K562 (cell line): ENCODE measurements around the gene XAB2. TPM values are rescaled to one million over a fixed set of nuclear protein-coding genes. Genes with fewer than 3 reads are reported as not detected.

Experiments used
- ATAC-seq: fragments of 200-7000 bp; cut with Tn5 transposase; 3 replicates; pipeline ENCODE4 v1.9.1; 2020; ENCODE audit warnings: moderate library complexity
- BruUV-seq: library from RNA; stranded (reverse); fragments of 400-500 nt; replicated peaks from 2 replicates; lab custom pipeline; 2021; lab: Mats Ljungman, UMichigan
- CTCF ChIA-PET: fragments of 300-600 bp; formaldehyde crosslinking; extraction: SDS; loops from one replicate; lab custom pipeline; 2021; ENCODE audit warnings: low intra/inter-chr PET ratio; lab: Yijun Ruan, JAX
- POLR2A ChIA-PET: fragments of 300-600, 350-650 bp; sonication (Branson Sonifier 250); formaldehyde crosslinking; extraction: SDS; loops from one replicate; lab custom pipeline; 2021; ENCODE audit warnings: antibody characterized with exemption, inconsistent platforms; lab: Yijun Ruan, JAX
- DNase-seq, 4 experiments: peaks; one replicate each; pipeline versions ENCODE4 v3.0.0 to v3.0.0-alpha.2; 2011 to 2018; ENCODE audit warnings: low spot score in 3 of 4, mixed read lengths in 3 of 4; ENCODE audit errors: extremely low read depth in 1 of 4
- FAIRE-seq: peaks from 2 replicates; lab custom pipeline; 2011; peaks lifted over from hg19 to GRCh38; lab: Jason Lieb, UNC
- H2AFZ ChIP-seq: 2 replicates; pipeline ENCODE4 v1.6.0; 2011; ENCODE audit warnings: low read depth, low read length, control low read depth, inconsistent platforms
- H3K27ac ChIP-seq: fragments of 200-600 bp; 3 replicates; pipeline ENCODE4 v1.8.0; 2011; ENCODE audit warnings: low read depth, mild to moderate bottlenecking, control low read depth, inconsistent platforms, low read length, moderate library complexity, mixed read lengths; ENCODE audit errors: extremely low read depth
- H3K27me3 ChIP-seq, 2 experiments: fragments of 300-600 bp in 1 of 2; 2 replicates in 1 of 2; 3 replicates in 1 of 2; pipeline versions ENCODE4 v1.6.0 to v1.8.0; 2011; ENCODE audit warnings: inconsistent platforms in 2 of 2, low read length in 2 of 2, mild to moderate bottlenecking in 1 of 2, mixed read lengths in 1 of 2, moderate library complexity in 1 of 2; ENCODE audit not compliant: control insufficient read depth in 2 of 2, insufficient read depth in 2 of 2
- H3K36me3 ChIP-seq: fragments of 300-600 bp; 3 replicates; pipeline ENCODE4 v1.8.0; 2011; ENCODE audit warnings: mild to moderate bottlenecking, low read length, inconsistent platforms; ENCODE audit not compliant: control insufficient read depth, insufficient read depth
- H3K4me1 ChIP-seq, 2 experiments: fragments of 200-600 bp in 1 of 2; replicated peaks in 1 of 2; 2 replicates in 1 of 2; 3 replicates in 1 of 2; pipeline versions ENCODE4 v1.5.1 to v1.8.0; 2011; ENCODE audit warnings: inconsistent platforms in 2 of 2, low read length in 2 of 2, mild to moderate bottlenecking in 1 of 2, mixed read lengths in 1 of 2, moderate library complexity in 1 of 2; ENCODE audit not compliant: control insufficient read depth in 2 of 2, insufficient read depth in 2 of 2
- H3K4me2 ChIP-seq: 2 replicates; pipeline ENCODE4 v1.6.1; 2011; ENCODE audit warnings: low read length, control low read depth, inconsistent platforms, mixed read lengths; ENCODE audit not compliant: insufficient read depth
- H3K4me3 ChIP-seq: fragments of 200-600 bp; sonication (generic), shearing (Covaris generic); 2 replicates; pipeline ENCODE4 v1.5.1; 2016; ENCODE audit warnings: control low read depth, inconsistent platforms
- H3K79me2 ChIP-seq: fragments of 200-600 bp; 3 replicates; pipeline ENCODE4 v1.8.0; 2011; ENCODE audit warnings: low read length, inconsistent platforms; ENCODE audit not compliant: control insufficient read depth, insufficient read depth
- H3K9ac ChIP-seq, 2 experiments: 2 replicates each; pipeline versions ENCODE4 v1.6.0 to v1.6.1; 2011; ENCODE audit warnings: low read depth in 2 of 2, low read length in 2 of 2, control low read depth in 1 of 2, inconsistent platforms in 1 of 2, mild to moderate bottlenecking in 1 of 2, mixed read lengths in 1 of 2; ENCODE audit not compliant: insufficient read depth in 1 of 2
- H3K9me1 ChIP-seq: one replicate; pipeline ENCODE4 v1.6.0; 2011; ENCODE audit warnings: inconsistent platforms, mild to moderate bottlenecking, low read length, moderate library complexity; ENCODE audit not compliant: control insufficient read depth, insufficient read depth
- H3K9me3 ChIP-seq: replicated peaks from 2 replicates; pipeline ENCODE4 v1.5.1; 2011; ENCODE audit warnings: low read depth, low read length, inconsistent platforms; ENCODE audit not compliant: control insufficient read depth, insufficient read depth
- H4K20me1 ChIP-seq: replicated peaks from 2 replicates; pipeline ENCODE4 v1.6.1; 2011; ENCODE audit warnings: low read length, inconsistent platforms, mixed read lengths; ENCODE audit not compliant: control insufficient read depth, insufficient read depth
- BCL6 ChIP-seq: fragments of 250-450 bp; sonication (Bioruptor Pico); IDR thresholded peaks from 2 replicates; pipeline ENCODE4 v1.4.0; 2020
- CBX1 ChIP-seq: sonication (generic); IDR thresholded peaks from 2 replicates; pipeline ENCODE4 v1.6.1; 2016; ENCODE audit warnings: antibody characterized with exemption, low read depth, mild to moderate bottlenecking
- CEBPB ChIP-seq: fragments of 450-650 bp; IDR thresholded peaks from 2 replicates; pipeline ENCODE4 v1.6.1; 2016; ENCODE audit warnings: missing genetic modification characterization, missing compliant biosample characterization
- CEBPG ChIP-seq, 3 experiments: fragments of 200-800 bp in 1 of 3; sonication (Bioruptor generic) in 1 of 3; sonication (generic) in 1 of 3; formaldehyde crosslinking in 1 of 3; IDR thresholded peaks in 2 of 3; conservative IDR thresholded peaks in 1 of 3; 2 replicates each; pipeline versions ENCODE4 v1.6.1 to v1.8.0; 2016 to 2022; ENCODE audit warnings: missing compliant biosample characterization in 2 of 3, missing genetic modification characterization in 2 of 3, mild to moderate bottlenecking in 1 of 3, missing genetic modification reagents in 1 of 3
- ESRRA ChIP-seq: fragments of 450-650 bp; IDR thresholded peaks from 2 replicates; pipeline ENCODE4 v1.6.1; 2014; ENCODE audit warnings: low read depth, mild to moderate bottlenecking, moderate library complexity, borderline replicate concordance
- KDM1A ChIP-seq, 2 experiments: fragments of 450-650 bp; IDR thresholded peaks; 2 replicates each; pipeline ENCODE4 v1.6.1; 2016; ENCODE audit warnings: mild to moderate bottlenecking in 2 of 2
- RCOR1 ChIP-seq, 2 experiments: IDR thresholded peaks; 2 replicates each; pipeline ENCODE4 v1.6.1; 2012; ENCODE audit warnings: low read depth in 2 of 2, low read length in 2 of 2, borderline replicate concordance in 1 of 2, improper control_type of control experiment in 1 of 2
- ZNF766 ChIP-seq: fragments of 200-800 bp; sonication (Bioruptor generic); conservative IDR thresholded peaks from 2 replicates; pipeline ENCODE4 v1.6.1; 2016; ENCODE audit warnings: missing genetic modification characterization, missing compliant biosample characterization
- WGBS: fragments of 100-300 bp; shearing (Covaris generic); methylation state at CpG from one replicate; pipeline ENCODE4 v1.1.6; 2016; ENCODE audit warnings: low coverage, mixed read lengths; ENCODE audit not compliant: insufficient coverage; ENCODE audit errors: missing lambda C conversion rate; 5-methylcytosine and 5-hydroxymethylcytosine counted together
- in situ Hi-C: fragments of 300-500 bp; cut with MboI; formaldehyde crosslinking; loops from 4 replicates; pipeline ENCODE4 v1.15.0; 2018; ENCODE audit warnings: inconsistent platforms, mixed read lengths
- intact Hi-C: fragments of 100-400 bp; cut with micrococcal nuclease; formaldehyde crosslinking; loops from 2 replicates; pipeline ENCODE4 v1.14.2; 2022
- polyA plus RNA-seq, 8 experiments: library from polyadenylated mRNA; depleted of rRNA in 4 of 8; stranded (reverse) in 5 of 8; unstranded in 3 of 8; fragments of >200 nt; fragmentation: Nextera tagmentation in 2 of 8; fragmentation: Illumina TruSeq in 1 of 8; extraction: Ambion mirVana in 2 of 8; extraction: Trizol in 1 of 8; gene quantifications; 2 replicates each; pipeline versions ENCODE4 v1.2.1 to v1.2.3, GENCODE V29; 2011 to 2014; ENCODE audit warnings: inconsistent platforms in 1 of 8, missing spikeins in 1 of 8
- total RNA-seq, 7 experiments: library from RNA; depleted of rRNA in 6 of 7; stranded (reverse); fragments of >200 nt in 6 of 7; fragmentation: Illumina TruSeq in 2 of 7; extraction: Trizol in 2 of 7; gene quantifications; 2 replicates each; pipeline versions ENCODE4 v1.2.1 to v1.2.3, GENCODE V29; 2011 to 2021; ENCODE audit warnings: low replicate concordance in 1 of 7

The XAB2 gene
- total and polyA plus RNA-seq, 9 of the 15 experiments (the other 6 are each of a cell fraction or from before 2014, with no cell fraction given), result 0.21 to 58.3 (median 20.0) TPM

DNA sequence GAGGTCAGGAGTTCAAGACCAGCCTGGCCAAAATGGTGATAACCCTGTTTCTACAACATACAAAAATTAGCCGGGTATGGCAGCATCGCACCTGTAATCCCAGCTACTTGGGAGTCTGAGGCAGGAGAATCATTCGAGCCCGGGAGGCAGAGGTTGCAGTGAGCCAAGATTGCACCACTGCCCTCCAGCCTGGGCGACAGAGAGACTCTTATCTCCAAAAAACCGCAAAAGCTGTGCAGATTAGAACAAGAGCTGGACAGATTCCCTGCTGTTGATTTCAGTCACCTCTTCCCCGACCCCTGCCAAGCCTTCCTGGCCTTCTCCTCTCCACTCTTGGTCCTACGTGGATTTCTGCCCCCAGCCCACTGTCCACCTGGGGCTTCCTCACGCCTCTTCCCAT, 25.4 kb downstream of the XAB2 start:
- ChIA-PET CTCF (interaction anchor here (0.7 kb wide), 1 partner anchor 16 kb away, joined by 3 read pairs; no protein-coding TSS in a partner anchor), POLR2A (no interaction called here)
- intact Hi-C loops, result no loop called here
- in situ Hi-C loops, result no loop called here
- no peak for ATAC-seq
- Histone ChIP-seq H3K79me2 (no peaks in the 10 kb centered on the region), H3K9me3 (no peaks in the 10 kb centered on the region), H3K36me3 (no peaks in the 10 kb centered on the region), H3K4me3 (no peak overlapping the region), H3K27ac (no peak overlapping the region), H3K27me3 (no peaks in the 10 kb centered on the region; a peak in 1 of 5 replicates), H3K4me2 (no peak overlapping the region), H2AFZ (no peak overlapping the region), H3K9ac (no peak overlapping the region; a peak in 1 of 4 replicates), H3K9me1 (no peaks in the 10 kb centered on the region), H3K4me1 (peaks cover 2 to 34% of the 10 kb centered on the region in 2 experiments; a peak in 4 of 5 replicates), H4K20me1 (peaks cover 9% of the 10 kb centered on the region; the same call in 1 of the 2 replicates)
- peak; percentile 50 for TF ChIP-seq CEBPB (tag)
- no peak for TF ChIP-seq BCL6 (CRISPR knock-in tag)
- TF ChIP-seq CEBPG (CRISPR knock-in tag; IDR thresholded peaks at IDR 0.05), result no peak
- TF ChIP-seq CEBPG (tag; conservative IDR thresholded peaks at IDR 0.05 in 1 of 2, IDR thresholded peaks at IDR 0.05 in 1 of 2), result peak; percentile 44 to 79; a peak in 2 of 4 replicates
- TF ChIP-seq RCOR1 (IDR thresholded peaks at IDR 0.05; ENCODE audit: borderline replicate concordance in 1 of 2, low read depth in 2 of 2, low read length in 2 of 2), result peak in 1 of 2 experiments; percentile 68; a peak in 2 of 4 replicates
- TF ChIP-seq ZNF766 (CRISPR knock-in tag), result peak; percentile 36; the same call in 1 of the 2 replicates
- peak; percentile 54; the same call in 1 of the 2 replicates for TF ChIP-seq ESRRA
- TF ChIP-seq CBX1, result no peak
- peak; percentile 70 to 76 for TF ChIP-seq KDM1A (IDR thresholded peaks at IDR 0.05)
- BruUV-seq, result no TSS peak
- FAIRE-seq, result no peak
- no peak for DNase-seq
- 5% methylated on average over 9 of the region's 9 CpGs for WGBS
